DND-41 (cell line): ENCODE results near the gene LSP1.

Experiments
- CTCF ChIP-seq: IDR thresholded peaks from 2 replicates; pipeline ENCODE4 v1.5.1; 2012; ENCODE audit warnings: borderline replicate concordance, low read length, moderate library complexity, mild to moderate bottlenecking; ENCODE audit not compliant: poor library complexity, severe bottlenecking; ENCODE audit errors: extremely low read depth
- EZH2 ChIP-seq: IDR thresholded peaks from 3 replicates; pipeline ENCODE4 v1.6.1; 2012; ENCODE audit warnings: borderline replicate concordance, low read depth, mild to moderate bottlenecking, moderate library complexity, low read length, inconsistent platforms; ENCODE audit not compliant: severe bottlenecking

GRCh38 chr11:1923201-1923956 lies 70.5 kb downstream of the LSP1 start:
- TF ChIP-seq CTCF: no peak
- TF ChIP-seq EZH2: no peak
